MM.1S (cell line): ENCODE data around the gene TTLL11.

Experiments
- DNase-seq: peaks from one replicate; pipeline ENCODE4 v3.0.0-alpha.2; 2015
- H2AFZ ChIP-seq: fragments of 300-600 bp; sonication (generic); 2 replicates; pipeline ENCODE4 v1.6.0; 2016; ENCODE audit warnings: antibody characterized with exemption, low read length
- H3F3A ChIP-seq: fragments of 300-600 bp; sonication (generic); 2 replicates; pipeline ENCODE4 v1.6.1; 2016; ENCODE audit warnings: mild to moderate bottlenecking, antibody characterized with exemption, low read length, moderate library complexity, mixed read lengths; ENCODE audit not compliant: insufficient read depth
- H3K27ac ChIP-seq: fragments of 300-600 bp; sonication (generic); 2 replicates; pipeline ENCODE4 v1.5.1; 2016; ENCODE audit warnings: mild to moderate bottlenecking, low read length
- H3K27me3 ChIP-seq: fragments of 300-600 bp; sonication (generic); replicated peaks from 2 replicates; pipeline ENCODE4 v1.6.0; 2016; ENCODE audit warnings: low read length; ENCODE audit not compliant: insufficient read depth
- H3K36me3 ChIP-seq: fragments of 300-600 bp; sonication (generic); replicated peaks from 2 replicates; pipeline ENCODE4 v1.6.1; 2016; ENCODE audit warnings: mild to moderate bottlenecking, low read length, mixed read lengths; ENCODE audit not compliant: insufficient read depth
- H3K4me1 ChIP-seq: fragments of 300-600 bp; sonication (generic); 2 replicates; pipeline ENCODE4 v1.6.1; 2016; ENCODE audit warnings: low read length, mixed read lengths
- H3K4me2 ChIP-seq: fragments of 300-600 bp; sonication (generic); 2 replicates; pipeline ENCODE4 v1.6.0; 2016; ENCODE audit warnings: low read depth, low read length
- H3K4me3 ChIP-seq: fragments of 300-600 bp; sonication (generic); 2 replicates; pipeline ENCODE4 v1.5.1; 2016; ENCODE audit warnings: low read length, mixed read lengths
- H3K79me2 ChIP-seq: fragments of 300-600 bp; sonication (generic); 2 replicates; pipeline ENCODE4 v1.6.1; 2016; ENCODE audit warnings: mixed run types, low read length, mixed read lengths
- H3K9ac ChIP-seq: fragments of 300-600 bp; sonication (generic); 2 replicates; pipeline ENCODE4 v1.6.1; 2016; ENCODE audit warnings: low read length, mixed read lengths
- H3K9me2 ChIP-seq: fragments of 300-600 bp; sonication (generic); replicated peaks from 2 replicates; pipeline ENCODE4 v1.6.1; 2016; ENCODE audit warnings: mild to moderate bottlenecking, low read length, mixed read lengths; ENCODE audit not compliant: insufficient read depth
- H3K9me3 ChIP-seq: fragments of 300-600 bp; sonication (generic); replicated peaks from 2 replicates; pipeline ENCODE4 v1.6.1; 2016; ENCODE audit warnings: mild to moderate bottlenecking, low read length, mixed read lengths; ENCODE audit not compliant: insufficient read depth
- H4K20me1 ChIP-seq: fragments of 300-600 bp; sonication (generic); 2 replicates; pipeline ENCODE4 v1.6.1; 2016; ENCODE audit warnings: mild to moderate bottlenecking, low read length, moderate library complexity, mixed read lengths; ENCODE audit not compliant: insufficient read depth
- CTCF ChIP-seq: fragments of 300-600 bp; sonication (generic); IDR thresholded peaks from 2 replicates; pipeline ENCODE4 v1.5.1; 2016; ENCODE audit warnings: antibody characterized with exemption, low read length, mixed read lengths
- EZH2 ChIP-seq: fragments of 300-600 bp; sonication (generic); optimal IDR thresholded peaks from 2 replicates; pipeline ENCODE3; 2017; ENCODE audit warnings: low read depth, mild to moderate bottlenecking, antibody characterized with exemption, low read length, mixed read lengths
- EZH2phosphoT487 ChIP-seq: fragments of 300-600 bp; sonication (generic); IDR thresholded peaks from 2 replicates; pipeline ENCODE4 v1.6.1; 2018; ENCODE audit warnings: antibody characterized with exemption, low read length

The TTLL11 gene

GRCh38 chr9:121786543-121786948, 306.6 kb downstream of the TTLL11 start:
- no peak for TF ChIP-seq EZH2
- TF ChIP-seq EZH2phosphoT487: no peak
- TF ChIP-seq CTCF: no peak
- no peak overlapping the region for H3K4me2 ChIP-seq
- no peak overlapping the region for H3K9ac ChIP-seq

GRCh38 chr9:121785673-121786542, 307.2 kb downstream of the TTLL11 start:
- no peak for DNase-seq
- TF ChIP-seq EZH2phosphoT487: no peak
- TF ChIP-seq EZH2: no peak
- TF ChIP-seq CTCF: no peak
- Histone ChIP-seq H4K20me1 (no peaks in the 10 kb centered on the region), H3K9me2 (no peaks in the 10 kb centered on the region), H3K27ac (no peak overlapping the region), H3F3A (no peaks in the 10 kb centered on the region), H3K4me2 (no peak overlapping the region), H3K9ac (no peak overlapping the region), H3K27me3 (no peaks in the 10 kb centered on the region), H3K4me1 (no peaks in the 10 kb centered on the region), H3K79me2 (no peaks in the 10 kb centered on the region), H3K4me3 (no peak overlapping the region), H2AFZ (no peak overlapping the region), H3K9me3 (no peaks in the 10 kb centered on the region), H3K36me3 (no peaks in the 10 kb centered on the region)

More at GRCh38 chr9:121786543-121786948, 306.6 kb downstream of the TTLL11 start:
- no peak overlapping the region for H3K4me3 ChIP-seq
- no peak overlapping the region for H2AFZ ChIP-seq
- H3K36me3 ChIP-seq: no peaks in the 10 kb centered on the region
- no peaks in the 10 kb centered on the region for H3F3A ChIP-seq
- no peaks in the 10 kb centered on the region for H3K9me2 ChIP-seq
- no peak for DNase-seq
- no peaks in the 10 kb centered on the region for H4K20me1 ChIP-seq
- no peak overlapping the region for H3K27ac ChIP-seq
- no peaks in the 10 kb centered on the region for H3K27me3 ChIP-seq
- H3K9me3 ChIP-seq: no peaks in the 10 kb centered on the region
- H3K4me1 ChIP-seq: no peaks in the 10 kb centered on the region
- no peaks in the 10 kb centered on the region for H3K79me2 ChIP-seq

GRCh38 chr9:121784731-121785411, 308.2 kb downstream of the TTLL11 start:
- TF ChIP-seq CTCF: no peak
- no peak for TF ChIP-seq EZH2phosphoT487
- TF ChIP-seq EZH2: no peak
- no peaks in the 10 kb centered on the region for H3K79me2 ChIP-seq
- no peaks in the 10 kb centered on the region for H3K9me2 ChIP-seq
- H2AFZ ChIP-seq: no peak overlapping the region
- no peaks in the 10 kb centered on the region for H3K4me1 ChIP-seq
- no peak overlapping the region for H3K9ac ChIP-seq
- DNase-seq: no peak
- no peaks in the 10 kb centered on the region for H3F3A ChIP-seq
- H3K27me3 ChIP-seq: no peaks in the 10 kb centered on the region
- no peak overlapping the region for H3K4me3 ChIP-seq
- no peak overlapping the region for H3K27ac ChIP-seq
- H3K9me3 ChIP-seq: no peaks in the 10 kb centered on the region
- H3K4me2 ChIP-seq: no peak overlapping the region
- H4K20me1 ChIP-seq: no peaks in the 10 kb centered on the region
- H3K36me3 ChIP-seq: no peaks in the 10 kb centered on the region
